Hepatocyte (in vitro differentiated cells): ENCODE results near the gene SLC20A1. TPM values are rescaled to one million over a fixed set of nuclear protein-coding genes. Genes with fewer than 3 reads are reported as not detected.

ENCODE experiments used
- DNase-seq: peaks from one replicate; pipeline ENCODE4 v3.0.0-alpha.2; 2016; ENCODE audit warnings: low spot score
- H2AFZ ChIP-seq: fragments of 200-600 bp; sonication (generic); 2 replicates; pipeline ENCODE4 v1.6.0; 2016; ENCODE audit warnings: antibody characterized with exemption, mild to moderate bottlenecking
- H3K27ac ChIP-seq: fragments of 200-600 bp; sonication (generic); 2 replicates; pipeline ENCODE4 v1.5.1; 2016; ENCODE audit warnings: mild to moderate bottlenecking
- H3K27me3 ChIP-seq: fragments of 200-600 bp; sonication (generic); 2 replicates; pipeline ENCODE4 v1.6.1; 2016
- H3K36me3 ChIP-seq: fragments of 200-600 bp; sonication (generic); replicated peaks from 2 replicates; pipeline ENCODE4 v1.5.1; 2016; ENCODE audit warnings: low read depth; ENCODE audit not compliant: insufficient read depth
- H3K4me1 ChIP-seq: fragments of 200-600 bp; sonication (generic); 2 replicates; pipeline ENCODE4 v1.5.1; 2016; ENCODE audit warnings: mild to moderate bottlenecking, moderate library complexity; ENCODE audit not compliant: insufficient read depth
- H3K4me2 ChIP-seq: fragments of 200-600 bp; sonication (generic); 2 replicates; pipeline ENCODE4 v1.6.0; 2016
- H3K4me3 ChIP-seq: fragments of 200-600 bp; sonication (generic); 2 replicates; pipeline ENCODE4 v1.5.1; 2016; ENCODE audit warnings: mild to moderate bottlenecking
- H3K79me2 ChIP-seq: fragments of 200-600 bp; sonication (generic); 2 replicates; pipeline ENCODE4 v1.6.0; 2017; ENCODE audit warnings: mild to moderate bottlenecking
- H3K9me2 ChIP-seq: fragments of 200-600 bp; sonication (generic); replicated peaks from 2 replicates; pipeline ENCODE4 v1.6.0; 2017; ENCODE audit warnings: mild to moderate bottlenecking; ENCODE audit not compliant: insufficient read depth
- H3K9me3 ChIP-seq: fragments of 200-600 bp; sonication (generic); 2 replicates; pipeline ENCODE4 v1.5.1; 2016; ENCODE audit warnings: low read depth, mild to moderate bottlenecking
- H4K20me1 ChIP-seq: fragments of 200-600 bp; sonication (generic); 2 replicates; pipeline ENCODE4 v1.6.0; 2016; ENCODE audit warnings: mild to moderate bottlenecking; ENCODE audit not compliant: insufficient read depth, poor library complexity, severe bottlenecking
- EZH2 ChIP-seq: fragments of 200-600 bp; sonication (generic); IDR thresholded peaks from 2 replicates; pipeline ENCODE4 v1.6.1; 2016; ENCODE audit warnings: antibody characterized with exemption, mild to moderate bottlenecking, borderline replicate concordance
- EZH2phosphoT487 ChIP-seq: fragments of 200-600 bp; sonication (generic); IDR thresholded peaks from one replicate; pipeline ENCODE4 v1.6.1; 2018; ENCODE audit warnings: antibody characterized with exemption, mild to moderate bottlenecking, low read depth, moderate library complexity; ENCODE audit not compliant: unreplicated experiment, severe bottlenecking
- WGBS: methylation state at CpG from one replicate; pipeline ENCODE4 v1.1.6; 2016; ENCODE audit warnings: low lambda C conversion rate; ENCODE audit errors: missing lambda C conversion rate; 5-methylcytosine and 5-hydroxymethylcytosine counted together
- polyA plus RNA-seq: library from polyadenylated mRNA; unstranded; fragments of >200 nt; fragmentation: Nextera tagmentation; extraction: Ambion mirVana; gene quantifications from 2 replicates; pipeline ENCODE4 v1.2.1, GENCODE V29; 2016
- total RNA-seq: library from RNA; depleted of rRNA; stranded (reverse); fragments of >200 nt; gene quantifications from 2 replicates; pipeline ENCODE4 v1.2.3, GENCODE V29; 2014
- TF ChIP-seq, protein P1 (sequence below): fragments of 200-600 bp; sonication (generic); IDR thresholded peaks from 2 replicates; pipeline ENCODE4 v1.5.1; 2016; ENCODE audit warnings: antibody characterized with exemption, mild to moderate bottlenecking; ENCODE audit not compliant: poor library complexity

Gene SLC20A1
- total and polyA plus RNA-seq, 2 experiments from 2014 or later: 63.6 to 135 TPM

DNA sequence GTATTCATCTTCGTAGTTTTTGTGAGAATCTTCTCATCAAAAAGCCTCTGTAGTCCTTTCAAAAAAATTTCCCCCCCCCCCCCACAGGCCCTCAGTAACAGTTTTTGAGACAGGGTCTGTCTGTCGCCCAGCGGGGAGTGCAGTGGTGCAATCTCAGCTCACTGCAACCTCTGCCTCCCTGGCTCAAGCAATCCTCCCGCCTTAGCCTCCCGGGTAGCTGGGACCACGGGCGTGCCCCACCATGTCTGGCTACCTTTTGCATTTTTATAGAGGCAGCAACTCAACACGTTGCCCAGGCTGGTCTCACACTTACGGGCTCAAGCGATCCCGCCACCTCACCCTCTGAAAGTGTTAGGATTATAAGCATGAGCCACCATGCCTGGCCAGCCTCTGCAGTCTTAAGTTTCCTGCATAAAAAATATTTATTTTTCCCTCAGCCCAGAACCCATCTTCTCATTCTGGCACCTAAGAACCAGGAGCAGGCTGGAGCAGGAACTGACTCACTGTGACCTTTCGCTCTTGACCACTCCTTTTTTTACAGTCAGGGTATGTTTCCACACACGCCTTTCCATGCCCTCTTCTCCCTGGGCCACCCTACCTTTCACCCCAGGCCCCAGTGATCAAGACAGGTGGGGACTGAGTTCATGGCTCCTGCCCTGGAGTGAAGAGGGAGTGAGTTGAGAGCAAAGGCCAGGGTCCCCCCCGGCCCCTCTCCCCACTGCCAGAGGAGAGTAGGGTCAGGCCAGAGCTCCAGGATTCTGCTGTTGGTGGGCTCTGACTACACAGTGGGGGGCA, 42.5 kb downstream of the SLC20A1 start:
- Histone ChIP-seq H3K4me3 (no peak overlapping the region), H3K4me2 (no peak overlapping the region), H3K36me3 (no peaks in the 10 kb centered on the region), H4K20me1 (no peaks in the 10 kb centered on the region), H3K9me2 (no peaks in the 10 kb centered on the region), H3K27ac (no peak overlapping the region), H3K79me2 (no peaks in the 10 kb centered on the region), H3K4me1 (peaks cover 7% of the 10 kb centered on the region), H3K9me3 (no peaks in the 10 kb centered on the region), H2AFZ (no peak overlapping the region), H3K27me3 (no peaks in the 10 kb centered on the region)
- no peak for TF ChIP-seq EZH2
- TF ChIP-seq EZH2phosphoT487: no peak
- TF ChIP-seq, protein P1, sequence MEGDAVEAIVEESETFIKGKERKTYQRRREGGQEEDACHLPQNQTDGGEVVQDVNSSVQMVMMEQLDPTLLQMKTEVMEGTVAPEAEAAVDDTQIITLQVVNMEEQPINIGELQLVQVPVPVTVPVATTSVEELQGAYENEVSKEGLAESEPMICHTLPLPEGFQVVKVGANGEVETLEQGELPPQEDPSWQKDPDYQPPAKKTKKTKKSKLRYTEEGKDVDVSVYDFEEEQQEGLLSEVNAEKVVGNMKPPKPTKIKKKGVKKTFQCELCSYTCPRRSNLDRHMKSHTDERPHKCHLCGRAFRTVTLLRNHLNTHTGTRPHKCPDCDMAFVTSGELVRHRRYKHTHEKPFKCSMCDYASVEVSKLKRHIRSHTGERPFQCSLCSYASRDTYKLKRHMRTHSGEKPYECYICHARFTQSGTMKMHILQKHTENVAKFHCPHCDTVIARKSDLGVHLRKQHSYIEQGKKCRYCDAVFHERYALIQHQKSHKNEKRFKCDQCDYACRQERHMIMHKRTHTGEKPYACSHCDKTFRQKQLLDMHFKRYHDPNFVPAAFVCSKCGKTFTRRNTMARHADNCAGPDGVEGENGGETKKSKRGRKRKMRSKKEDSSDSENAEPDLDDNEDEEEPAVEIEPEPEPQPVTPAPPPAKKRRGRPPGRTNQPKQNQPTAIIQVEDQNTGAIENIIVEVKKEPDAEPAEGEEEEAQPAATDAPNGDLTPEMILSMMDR: no peak
- WGBS: 90% methylated on average over 14 of the region's 14 CpGs
- DNase-seq: no peak

DNA sequence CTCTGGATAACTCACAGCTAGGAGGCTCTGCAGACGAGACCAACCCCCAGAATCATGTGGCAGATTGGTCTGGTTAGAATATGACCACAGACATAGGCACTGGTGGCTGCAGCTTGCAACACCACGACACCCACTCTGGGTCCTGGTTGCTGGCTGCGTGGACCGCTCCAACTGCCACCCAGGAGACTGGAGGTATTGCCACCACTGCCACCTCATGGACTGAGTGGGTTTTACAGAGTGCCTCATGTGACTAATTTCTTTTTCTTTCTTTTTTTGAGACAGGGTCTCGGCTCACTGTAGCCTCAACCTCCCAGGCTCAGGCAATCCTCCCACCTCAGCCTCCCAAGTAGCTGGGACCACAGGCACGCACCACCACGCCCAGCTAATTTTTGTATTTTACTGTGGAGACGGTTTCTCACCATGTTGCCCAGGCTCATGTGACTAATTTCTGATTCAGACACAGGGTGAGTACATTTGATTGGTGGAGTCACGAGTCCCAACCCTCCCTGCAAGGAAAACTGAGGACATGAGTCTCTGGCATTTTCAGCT, 45.2 kb downstream of the SLC20A1 start:
- WGBS: 71% methylated on average over 9 of the region's 9 CpGs
- no peaks in the 10 kb centered on the region for H3K27me3 ChIP-seq
- no peaks in the 10 kb centered on the region for H3K9me2 ChIP-seq
- H3K36me3 ChIP-seq: no peaks in the 10 kb centered on the region
- no peak overlapping the region for H3K4me2 ChIP-seq
- H4K20me1 ChIP-seq: no peaks in the 10 kb centered on the region
- no peak overlapping the region for H3K27ac ChIP-seq
- TF ChIP-seq EZH2: no peak
- TF ChIP-seq, protein P1: peak; percentile 56
- H3K79me2 ChIP-seq: no peaks in the 10 kb centered on the region
- H3K4me1 ChIP-seq: peaks cover 7% of the 10 kb centered on the region
- H2AFZ ChIP-seq: no peak overlapping the region
- peak; percentile 61 for DNase-seq
- H3K9me3 ChIP-seq: no peaks in the 10 kb centered on the region
- no peak overlapping the region for H3K4me3 ChIP-seq

DNA sequence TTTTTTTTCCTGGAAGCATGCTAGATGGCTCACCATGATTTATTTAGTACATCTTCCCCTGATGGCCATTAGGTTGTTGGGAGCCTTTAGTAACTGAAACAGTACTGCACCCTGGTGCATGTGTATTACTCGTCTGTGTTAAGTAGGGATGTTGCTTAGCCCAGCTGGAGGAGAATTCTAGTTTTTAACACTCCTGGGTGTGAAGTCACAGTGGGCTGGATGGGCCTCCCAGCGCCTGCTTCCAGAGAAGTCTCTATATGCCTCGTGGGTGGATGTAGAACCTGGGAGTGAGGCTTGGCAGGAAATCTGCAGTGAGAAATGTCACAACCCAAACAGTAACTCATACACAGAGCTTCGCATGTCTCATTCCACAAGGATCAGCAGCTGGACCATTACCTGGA, 46.1 kb downstream of the SLC20A1 start:
- no peak for TF ChIP-seq EZH2
- TF ChIP-seq EZH2phosphoT487: no peak
- TF ChIP-seq, protein P1: no peak
- Histone ChIP-seq H3K4me3 (no peak overlapping the region), H4K20me1 (no peaks in the 10 kb centered on the region), H3K4me1 (peaks cover 7% of the 10 kb centered on the region), H3K27me3 (no peaks in the 10 kb centered on the region), H3K4me2 (no peak overlapping the region), H3K27ac (peak overlapping the region; percentile 88), H3K9me2 (no peaks in the 10 kb centered on the region), H2AFZ (no peak overlapping the region), H3K9me3 (no peaks in the 10 kb centered on the region), H3K79me2 (no peaks in the 10 kb centered on the region), H3K36me3 (no peaks in the 10 kb centered on the region)
- DNase-seq: no peak
- WGBS: 83% methylated on average over 4 of the region's 4 CpGs
